Sigmoid colon (tissue), 4 donors: ENCODE results near the gene BCAS3.

ENCODE experiments used
- CTCF ChIP-seq, 4 experiments: fragments of 450-650 bp in 3 of 4; fragments of 200-600 bp in 1 of 4; IDR thresholded peaks; one replicate each; pipeline ENCODE4 v1.5.1; 2016 to 2019; ENCODE audit warnings: antibody characterized with exemption in 4 of 4, mild to moderate bottlenecking in 3 of 4, moderate library complexity in 2 of 4
- EP300 ChIP-seq, 4 donors: sonication (generic); formaldehyde crosslinking; IDR thresholded peaks; one replicate each; pipeline ENCODE4 v1.6.1; 2017; ENCODE audit warnings: antibody characterized with exemption in 4 of 4
- POLR2A ChIP-seq, 2 donors: fragments of 450-650 bp; IDR thresholded peaks; one replicate each; pipeline ENCODE4 v1.6.1; 2016; ENCODE audit warnings: antibody characterized with exemption in 2 of 2, mild to moderate bottlenecking in 2 of 2, moderate library complexity in 2 of 2
- POLR2AphosphoS5 ChIP-seq, 4 donors: sonication (generic); formaldehyde crosslinking; IDR thresholded peaks; one replicate each; pipeline ENCODE4 v1.6.1; 2017; ENCODE audit warnings: antibody characterized with exemption in 4 of 4

GRCh38 chr17:60770946-60771422, 93.3 kb downstream of the BCAS3 start:
- TF ChIP-seq CTCF (IDR thresholded peaks at IDR 0.05) (no peak), POLR2A (IDR thresholded peaks at IDR 0.05) (no peak), POLR2AphosphoS5 (IDR thresholded peaks at IDR 0.05) (no peak), EP300 (IDR thresholded peaks at IDR 0.05) (no peak)
